IgD-negative memory B cell (primary cell): ENCODE data around the gene FXYD6. TPM values are rescaled to one million over a fixed set of nuclear protein-coding genes. Genes with fewer than 3 reads are reported as not detected.

Source experiments
- H3K27ac Mint-ChIP-seq, 3 donors: one replicate each; pipeline ENCODE4 v1.8.0; 2020 to 2022; ENCODE audit warnings: mild to moderate bottlenecking in 3 of 3, mixed read lengths in 3 of 3, moderate library complexity in 1 of 3
- H3K27me3 Mint-ChIP-seq: one replicate; pipeline ENCODE4 v1.8.0; 2021; ENCODE audit warnings: mixed read lengths
- H3K36me3 Mint-ChIP-seq: one replicate; pipeline ENCODE4 v1.8.0; 2020; ENCODE audit warnings: mild to moderate bottlenecking, mixed read lengths
- H3K4me1 Mint-ChIP-seq, 3 donors: one replicate each; pipeline ENCODE4 v1.8.0; 2020 to 2022; ENCODE audit warnings: mixed read lengths in 3 of 3, mild to moderate bottlenecking in 1 of 3
- H3K4me3 Mint-ChIP-seq, 4 donors: one replicate each; pipeline ENCODE4 v1.8.0; 2020 to 2022; ENCODE audit warnings: mild to moderate bottlenecking in 4 of 4, mixed read lengths in 4 of 4, moderate library complexity in 3 of 4
- H3K9me3 Mint-ChIP-seq, 3 donors: one replicate each; pipeline ENCODE4 v1.8.0; 2020 to 2021; ENCODE audit warnings: mixed read lengths in 3 of 3, mild to moderate bottlenecking in 1 of 3
- polyA plus RNA-seq: library from polyadenylated mRNA; unstranded; fragments of 300-500 nt; fragmentation: Illumina TruSeq; gene quantifications from one replicate; pipeline ENCODE4 v1.2.3, GENCODE V29; 2021

FXYD6 gene
- polyA plus RNA-seq, 1 donor from 2014 or later, result not detected

DNA sequence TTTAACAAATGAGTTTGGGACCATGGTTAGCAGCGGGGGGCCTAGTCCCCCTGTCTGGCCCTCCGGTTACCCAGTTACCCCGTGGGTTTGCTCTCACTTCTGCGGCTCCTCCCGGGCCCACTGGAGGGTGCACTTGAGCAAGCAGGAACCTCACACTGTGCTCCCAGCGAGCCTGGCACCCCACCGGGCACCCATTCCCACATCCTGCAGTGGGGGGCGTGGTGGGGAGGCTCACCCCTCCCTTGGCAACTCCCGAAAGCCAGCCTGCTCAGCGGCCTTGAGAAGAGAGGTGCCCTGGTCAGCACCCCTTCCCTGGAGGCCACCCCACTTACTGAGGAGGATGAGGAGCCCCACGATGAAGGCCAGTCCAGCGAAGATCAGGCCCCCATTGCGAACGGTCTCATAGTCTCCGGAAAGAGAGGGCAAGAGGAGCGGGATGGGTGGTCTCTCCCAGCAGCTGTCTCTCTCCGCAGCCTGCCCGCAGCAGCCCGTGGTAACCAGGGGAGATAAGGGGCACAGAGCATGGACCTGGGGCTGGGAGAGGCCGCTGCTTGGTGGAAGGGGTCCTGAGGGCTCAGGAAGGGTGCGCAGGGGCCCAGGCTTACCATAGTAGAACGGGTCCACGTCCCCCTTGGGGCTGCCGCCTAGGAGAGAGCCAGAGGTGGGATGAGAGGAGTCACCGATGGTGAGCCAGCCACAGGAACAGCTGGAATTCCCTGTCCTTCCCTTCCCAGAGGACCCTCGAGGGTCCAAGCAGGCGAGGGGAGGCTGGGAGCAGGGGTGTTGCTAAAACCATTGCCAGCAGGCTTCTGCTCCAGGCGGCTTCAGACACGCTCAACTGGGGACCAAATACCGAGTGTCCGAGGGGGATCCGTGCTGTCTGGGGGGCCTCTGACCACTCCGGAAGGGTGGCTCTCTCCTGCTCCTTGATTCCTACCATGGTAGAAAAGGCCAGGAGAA lies 54.1 kb downstream of the FXYD6 start:
- no peak overlapping the region for H3K27ac Mint-ChIP-seq
- no peak overlapping the region for H3K4me3 Mint-ChIP-seq
- H3K27me3 Mint-ChIP-seq, result peaks cover 9% of the 10 kb centered on the region
- no peaks in the 10 kb centered on the region for H3K9me3 Mint-ChIP-seq
- H3K36me3 Mint-ChIP-seq, result no peaks in the 10 kb centered on the region
- H3K4me1 Mint-ChIP-seq, result peaks cover 5 to 12% (median 7%) of the 10 kb centered on the region in 3 donors

DNA sequence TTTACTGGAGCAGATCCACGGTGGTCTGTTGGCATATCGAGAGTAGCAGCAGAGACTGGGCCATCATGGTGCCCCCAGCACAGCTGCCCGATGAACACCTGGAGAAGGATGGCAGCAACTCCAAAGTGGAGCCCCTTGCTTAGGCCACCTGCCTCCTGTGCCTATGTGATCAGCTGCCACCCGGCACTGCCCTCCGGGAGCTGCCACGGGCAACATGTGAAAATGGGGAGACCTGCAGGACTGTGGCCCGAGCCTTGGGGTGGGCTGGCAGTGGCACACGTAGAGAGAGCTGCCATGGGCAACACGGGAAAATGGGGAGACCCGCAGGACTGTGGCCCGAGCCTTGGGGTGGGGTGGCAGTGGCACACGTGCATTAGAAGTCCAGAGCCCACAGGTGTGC lies 55.0 kb downstream of the FXYD6 start:
- Mint-ChIP-seq H3K27me3 (peaks cover 9% of the 10 kb centered on the region), H3K9me3 (no peaks in the 10 kb centered on the region), H3K36me3 (no peaks in the 10 kb centered on the region), H3K27ac (no peak overlapping the region), H3K4me1 (peaks cover 10 to 14% (median 11%) of the 10 kb centered on the region in 3 donors), H3K4me3 (no peak overlapping the region)

DNA sequence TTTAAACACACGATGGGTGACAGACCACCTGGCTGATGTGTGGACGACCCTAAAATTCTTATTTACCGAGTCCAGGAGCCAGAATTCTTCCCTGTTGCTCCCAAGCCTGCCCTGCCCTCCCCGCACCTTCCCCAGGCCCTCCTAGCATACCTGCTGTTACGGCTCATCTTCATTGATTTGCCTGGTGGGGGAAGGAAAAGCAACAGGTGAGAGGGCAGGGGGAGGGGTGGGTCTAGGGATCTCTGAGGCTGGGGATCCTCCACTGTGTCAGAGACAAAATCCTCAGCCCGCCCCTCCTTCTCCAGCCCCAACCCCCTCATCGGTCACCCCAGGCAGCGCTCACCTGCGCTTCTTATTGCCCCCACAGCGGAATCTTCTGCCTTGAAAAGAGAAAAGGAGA lies 55.9 kb downstream of the FXYD6 start:
- H3K27me3 Mint-ChIP-seq, result peaks cover 7% of the 10 kb centered on the region
- no peaks in the 10 kb centered on the region for H3K36me3 Mint-ChIP-seq
- H3K27ac Mint-ChIP-seq, result no peak overlapping the region
- no peak overlapping the region for H3K4me3 Mint-ChIP-seq
- peaks cover 18 to 20% (median 19%) of the 10 kb centered on the region in 3 donors for H3K4me1 Mint-ChIP-seq
- no peaks in the 10 kb centered on the region for H3K9me3 Mint-ChIP-seq

DNA sequence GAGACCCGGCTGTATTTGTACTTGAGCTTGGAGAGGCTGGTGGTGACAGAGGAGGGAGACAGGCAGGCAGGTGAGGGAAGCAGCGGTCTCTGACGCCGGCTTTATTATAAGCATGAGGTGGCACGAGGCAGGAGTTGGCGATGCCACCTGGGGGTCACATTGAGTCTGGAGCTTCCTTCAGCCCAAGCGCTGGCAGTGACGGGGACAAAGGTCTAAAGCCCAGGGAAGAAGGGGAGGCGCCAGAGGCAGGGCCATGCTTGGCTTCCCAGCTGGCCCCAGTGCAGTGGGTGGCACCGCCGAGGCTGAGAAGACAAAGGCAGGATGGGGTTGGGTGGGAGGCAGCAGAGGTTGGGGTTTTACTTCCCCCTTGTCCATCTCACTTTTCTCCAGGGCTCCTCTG lies 56.4 kb downstream of the FXYD6 start:
- Mint-ChIP-seq H3K36me3 (no peaks in the 10 kb centered on the region), H3K27me3 (peaks cover 7% of the 10 kb centered on the region), H3K9me3 (no peaks in the 10 kb centered on the region), H3K4me3 (no peak overlapping the region), H3K27ac (peak overlapping the region in 1 of 3 donors; percentile 70), H3K4me1 (peaks cover 22 to 24% (median 23%) of the 10 kb centered on the region in 3 donors)

DNA sequence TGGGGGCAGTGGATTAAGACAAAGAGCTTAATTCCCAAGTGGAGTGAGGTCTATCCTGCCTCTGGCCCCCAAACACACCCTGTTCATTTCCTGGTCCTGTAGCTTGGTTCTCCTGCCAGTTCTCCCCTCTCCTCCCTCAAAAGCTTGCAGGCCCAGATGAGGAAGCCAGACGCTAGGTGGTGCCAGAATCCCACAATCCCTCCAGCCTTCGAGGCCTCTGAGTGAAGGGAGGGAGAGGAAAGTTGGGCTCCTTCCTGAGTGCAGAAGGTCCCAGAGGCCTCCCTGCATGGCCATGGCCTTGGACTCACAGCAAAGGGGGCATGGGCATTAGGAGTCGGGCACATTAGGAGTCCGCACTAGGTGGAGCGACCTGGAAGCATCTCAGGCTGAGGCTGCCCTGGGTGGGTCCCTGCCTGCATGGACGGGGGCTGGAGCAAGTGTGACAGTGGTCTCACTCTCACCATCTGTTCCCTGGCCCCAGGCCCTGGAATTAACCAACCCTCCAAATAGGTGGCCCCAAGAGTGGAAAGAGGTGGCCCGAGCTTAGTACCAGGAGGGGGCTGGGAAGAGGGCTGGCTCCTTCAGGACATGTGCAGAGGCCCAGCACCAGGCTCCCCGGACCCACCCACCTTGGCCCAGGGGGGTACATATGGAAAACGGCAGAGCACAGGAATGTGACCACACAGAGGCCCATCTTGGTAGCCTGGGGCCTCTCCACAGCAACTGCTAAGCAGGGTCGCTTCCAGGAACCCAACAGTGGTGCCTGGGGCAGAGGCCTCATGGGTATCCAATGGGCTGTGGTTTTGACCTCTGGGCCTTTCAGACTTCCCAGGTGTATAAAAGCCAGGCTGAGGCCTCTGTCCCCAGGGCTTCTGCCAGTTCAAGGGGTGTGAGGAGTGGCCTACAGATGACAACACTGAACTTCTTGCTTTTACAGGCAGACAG lies 57.1 kb downstream of the FXYD6 start:
- Mint-ChIP-seq H3K36me3 (no peaks in the 10 kb centered on the region), H3K4me3 (no peak overlapping the region), H3K27ac (peak overlapping the region in 2 of 3 donors; percentile 17 to 70), H3K27me3 (peaks cover 6% of the 10 kb centered on the region), H3K4me1 (peaks cover 29 to 31% (median 29%) of the 10 kb centered on the region in 3 donors), H3K9me3 (no peaks in the 10 kb centered on the region)

DNA sequence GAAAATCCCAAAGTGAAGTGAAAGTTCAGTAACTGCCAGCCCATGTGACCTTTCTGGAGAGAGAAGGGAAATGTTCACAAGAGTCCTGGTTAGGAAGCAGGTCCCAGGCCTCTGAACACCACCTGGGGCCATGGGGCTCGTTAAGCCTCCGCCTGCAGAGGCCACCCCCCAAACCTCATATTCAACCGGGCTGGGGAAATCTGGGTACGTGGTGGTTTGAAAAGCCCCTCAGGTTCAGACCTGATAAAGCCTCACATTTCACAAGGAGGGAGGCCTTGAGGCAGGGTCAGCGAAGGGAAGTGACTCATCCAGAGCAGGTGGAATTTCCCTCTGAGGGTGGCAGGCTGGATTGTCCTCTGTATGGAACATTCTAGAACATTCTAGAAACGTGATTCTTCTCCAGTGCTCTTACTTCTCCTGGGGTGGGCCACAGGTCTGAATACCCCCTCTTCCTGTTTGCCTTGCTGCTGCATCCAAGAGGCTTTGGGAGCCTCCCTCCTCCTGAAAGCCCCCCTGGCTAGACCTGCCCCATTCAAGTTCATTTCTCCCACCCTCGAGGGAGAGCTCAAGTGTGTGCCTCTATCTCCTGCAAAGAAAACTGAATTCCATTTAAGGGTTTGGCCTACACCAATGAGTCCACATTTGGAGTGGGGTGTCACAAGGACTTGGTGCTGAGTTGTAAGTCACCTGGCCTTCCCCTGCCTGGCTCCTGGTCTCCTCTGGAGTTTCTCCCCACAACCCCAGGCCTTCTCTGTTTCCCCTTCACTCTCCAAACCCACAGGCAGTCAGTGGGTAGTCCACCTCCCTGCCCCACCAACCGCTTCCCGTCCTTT lies 58.2 kb downstream of the FXYD6 start:
- Mint-ChIP-seq H3K36me3 (no peaks in the 10 kb centered on the region), H3K4me3 (peak overlapping the region in 2 of 4 donors; percentile 70 to 90), H3K27ac (peak overlapping the region in 2 of 3 donors; percentile 78 to 98), H3K27me3 (peaks cover 3% of the 10 kb centered on the region), H3K9me3 (no peaks in the 10 kb centered on the region), H3K4me1 (peaks cover 30 to 33% (median 32%) of the 10 kb centered on the region in 3 donors)

DNA sequence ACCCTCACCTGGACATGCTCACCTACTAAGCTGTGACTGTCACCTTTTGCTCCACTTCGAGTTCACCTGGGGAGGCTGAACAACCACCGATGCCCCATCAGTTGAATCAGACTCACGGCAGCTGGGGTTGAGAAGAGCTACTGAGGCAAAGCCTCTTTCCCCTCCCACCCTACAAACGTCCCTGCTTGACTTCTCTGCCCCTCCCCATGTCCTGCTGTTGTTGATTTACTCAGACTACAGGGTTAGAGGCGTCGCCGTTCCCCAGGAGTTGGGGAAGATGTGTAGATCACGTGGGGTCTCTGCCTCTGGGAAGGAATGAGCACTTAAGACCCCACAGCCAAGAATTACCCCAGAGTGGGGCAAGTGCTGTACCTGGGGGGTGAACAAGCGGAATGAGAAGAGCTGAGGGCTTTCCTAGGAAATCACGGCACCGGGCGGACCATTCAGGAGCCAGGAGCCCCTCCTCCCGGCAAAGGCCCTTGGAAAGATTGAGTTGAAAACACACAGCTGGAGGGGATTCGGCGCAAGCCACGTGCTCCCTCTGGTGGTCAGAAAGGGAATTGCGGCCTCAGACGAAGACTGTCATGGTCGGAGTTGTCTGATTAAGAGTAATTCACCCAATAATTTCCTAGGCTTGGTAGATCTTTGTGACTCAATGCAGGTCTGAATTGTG lies 59.0 kb downstream of the FXYD6 start:
- no peaks in the 10 kb centered on the region for H3K36me3 Mint-ChIP-seq
- H3K4me3 Mint-ChIP-seq, result peak overlapping the region in 2 of 4 donors; percentile 70 to 90
- peaks cover 3% of the 10 kb centered on the region for H3K27me3 Mint-ChIP-seq
- peak overlapping the region; percentile 78 to 98 (median 95) for H3K27ac Mint-ChIP-seq
- H3K4me1 Mint-ChIP-seq, result peaks cover 28 to 33% (median 30%) of the 10 kb centered on the region in 3 donors
- H3K9me3 Mint-ChIP-seq, result no peaks in the 10 kb centered on the region

DNA sequence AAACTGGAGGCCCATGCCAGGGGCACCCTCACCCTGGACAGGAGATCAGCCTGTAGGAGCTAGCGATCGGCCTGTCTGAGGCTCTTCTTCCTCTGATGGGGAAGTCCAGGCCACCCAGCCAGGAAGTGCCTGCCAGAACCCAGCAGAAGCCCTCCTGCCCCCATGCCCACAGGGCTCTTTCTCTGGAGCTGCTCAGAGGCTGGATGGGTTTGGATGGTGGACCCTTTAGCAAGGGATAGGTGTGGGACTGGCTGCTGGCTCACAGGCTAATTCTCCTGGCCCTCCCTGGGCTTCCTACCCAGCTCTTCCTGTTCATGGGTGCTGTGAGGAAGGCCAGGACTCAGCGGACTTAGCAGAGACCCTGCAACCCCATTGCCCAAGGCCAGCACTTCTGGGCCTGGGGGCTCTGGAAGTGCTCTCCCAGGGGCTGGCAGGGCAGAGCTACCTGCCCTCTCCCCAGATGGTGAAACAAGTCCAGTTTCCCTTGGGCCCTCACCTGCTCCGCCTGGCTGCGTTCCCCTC lies 59.6 kb downstream of the FXYD6 start:
- Mint-ChIP-seq H3K27me3 (peaks cover 3% of the 10 kb centered on the region), H3K27ac (peak overlapping the region; percentile 95 to 98 (median 97)), H3K9me3 (no peaks in the 10 kb centered on the region), H3K4me3 (peak overlapping the region in 2 of 4 donors; percentile 72 to 90), H3K36me3 (no peaks in the 10 kb centered on the region), H3K4me1 (peaks cover 28 to 33% (median 30%) of the 10 kb centered on the region in 3 donors)

DNA sequence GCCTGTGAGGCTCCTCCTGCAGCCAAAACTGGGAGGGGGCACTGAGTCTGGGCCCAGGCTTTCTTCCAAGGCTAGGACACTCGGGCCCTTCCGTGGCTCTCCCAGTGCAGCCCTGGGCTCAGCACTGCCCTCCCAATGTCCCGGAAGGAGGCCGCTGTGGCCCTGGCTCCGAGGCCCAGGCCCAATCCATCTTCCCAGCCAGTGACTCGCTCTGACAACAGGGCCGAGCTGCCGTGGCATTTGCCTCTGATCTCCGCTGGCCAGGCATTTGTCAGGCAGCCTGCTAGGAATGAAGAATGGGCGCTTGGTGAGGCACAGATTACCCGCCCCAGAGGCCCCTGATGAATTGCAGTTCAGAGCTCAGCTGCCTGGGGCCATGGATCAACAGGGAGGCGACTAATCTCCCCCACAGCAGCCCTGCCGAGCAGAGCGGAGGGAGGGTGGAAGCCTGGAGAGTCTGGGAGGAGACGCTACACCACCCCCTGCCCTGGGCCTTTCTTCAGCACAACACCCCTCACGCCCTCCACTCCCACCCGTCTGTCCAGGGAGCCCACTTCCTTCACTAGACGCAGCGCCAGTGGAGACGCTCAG lies 60.2 kb downstream of the FXYD6 start:
- H3K4me1 Mint-ChIP-seq, result peaks cover 28 to 33% (median 30%) of the 10 kb centered on the region in 3 donors
- H3K27ac Mint-ChIP-seq, result peak overlapping the region; percentile 97 to 99 (median 98)
- peaks cover 1% of the 10 kb centered on the region for H3K27me3 Mint-ChIP-seq
- H3K9me3 Mint-ChIP-seq, result no peaks in the 10 kb centered on the region
- H3K4me3 Mint-ChIP-seq, result peak overlapping the region in 3 of 4 donors; percentile 30 to 90 (median 72)
- H3K36me3 Mint-ChIP-seq, result no peaks in the 10 kb centered on the region

DNA sequence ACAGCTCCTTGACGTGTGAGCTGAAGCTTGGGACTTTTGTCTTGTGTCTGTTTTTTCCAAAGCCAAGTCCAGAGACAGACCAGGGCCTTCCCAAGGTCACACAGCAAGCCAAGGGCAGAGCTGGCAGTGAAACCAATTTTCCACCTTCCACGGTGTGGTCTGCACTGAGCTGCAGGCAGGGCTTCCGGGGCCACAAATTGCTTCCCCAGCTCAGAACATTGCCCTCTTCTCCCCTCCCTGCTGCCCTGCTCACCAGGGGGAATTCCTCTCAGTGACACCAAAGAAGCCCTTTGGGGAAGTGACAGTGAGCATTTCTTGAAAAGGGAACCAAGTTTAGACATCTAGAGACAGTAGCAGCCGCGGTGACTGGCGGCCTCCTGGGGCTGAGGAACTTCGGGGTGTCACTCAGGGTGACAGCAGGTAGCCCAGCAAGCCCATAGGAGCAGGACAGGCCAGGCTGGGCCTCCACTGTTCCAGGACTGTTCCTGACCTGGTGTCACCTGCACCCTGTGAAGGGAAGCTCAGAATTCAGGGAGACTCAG lies 61.1 kb downstream of the FXYD6 start:
- H3K36me3 Mint-ChIP-seq, result no peaks in the 10 kb centered on the region
- H3K4me3 Mint-ChIP-seq, result peak overlapping the region; percentile 70 to 92 (median 86)
- H3K4me1 Mint-ChIP-seq, result peaks cover 28 to 33% (median 30%) of the 10 kb centered on the region in 3 donors
- H3K27ac Mint-ChIP-seq, result peak overlapping the region; percentile 97 to 99 (median 98)
- peaks cover 1% of the 10 kb centered on the region for H3K27me3 Mint-ChIP-seq
- H3K9me3 Mint-ChIP-seq, result no peaks in the 10 kb centered on the region

DNA sequence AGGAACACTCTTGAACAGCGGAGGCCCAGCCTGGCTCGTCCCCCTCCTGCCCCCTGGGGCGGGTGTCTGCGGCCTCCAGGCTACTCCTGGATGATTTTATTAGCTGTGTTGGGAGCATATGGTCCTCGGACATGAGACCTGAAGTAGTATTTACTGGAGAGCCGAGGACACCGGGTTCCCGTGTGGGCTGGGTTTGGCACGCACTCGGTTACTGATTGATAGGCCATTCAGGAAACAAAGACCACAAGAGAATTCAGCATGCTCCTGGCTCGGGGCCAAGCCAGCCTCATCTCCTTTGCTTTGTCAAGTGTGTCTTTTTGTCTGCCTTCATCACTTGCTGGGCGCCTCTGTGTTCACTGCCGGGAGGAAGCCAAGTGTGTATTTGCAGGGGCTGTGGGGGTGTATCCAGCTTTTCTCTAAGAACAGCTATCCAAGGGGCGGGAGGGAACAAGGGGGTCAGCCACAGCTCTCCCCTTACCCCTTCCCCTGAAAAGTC lies 61.6 kb downstream of the FXYD6 start:
- peaks cover 1% of the 10 kb centered on the region for H3K27me3 Mint-ChIP-seq
- H3K4me3 Mint-ChIP-seq, result peak overlapping the region; percentile 70 to 92 (median 86)
- H3K9me3 Mint-ChIP-seq, result no peaks in the 10 kb centered on the region
- H3K4me1 Mint-ChIP-seq, result peaks cover 28 to 34% (median 30%) of the 10 kb centered on the region in 3 donors
- peak overlapping the region; percentile 97 to 99 (median 98) for H3K27ac Mint-ChIP-seq
- H3K36me3 Mint-ChIP-seq, result no peaks in the 10 kb centered on the region

DNA sequence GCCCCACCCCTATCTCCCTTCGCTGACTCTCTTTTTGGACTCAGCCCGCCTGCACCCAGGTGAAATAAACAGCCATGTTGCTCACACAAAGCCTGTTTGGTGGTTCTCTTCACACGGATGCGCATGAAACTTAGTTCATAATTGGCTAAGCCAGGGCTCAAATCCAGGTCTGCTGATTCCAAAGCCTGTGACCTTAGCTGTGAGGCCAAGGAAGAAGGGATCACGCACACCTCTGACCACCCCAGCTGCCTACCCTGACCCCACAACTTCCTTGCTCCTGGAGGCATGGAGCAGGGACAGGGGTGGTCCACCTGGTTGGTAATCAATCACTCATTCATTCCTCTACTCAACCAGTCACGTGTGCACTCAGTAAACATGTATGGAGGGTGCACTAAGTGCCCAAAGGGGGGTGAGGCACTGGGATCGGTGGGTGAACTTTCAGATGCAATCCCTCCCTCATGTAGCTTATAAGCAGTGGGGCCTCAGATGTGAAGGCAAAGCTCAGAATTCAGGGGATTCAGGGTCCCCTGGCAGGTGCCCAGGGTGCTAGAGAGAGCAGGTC lies 62.2 kb downstream of the FXYD6 start:
- peak overlapping the region; percentile 97 to 99 (median 98) for H3K27ac Mint-ChIP-seq
- H3K27me3 Mint-ChIP-seq, result peaks cover 1% of the 10 kb centered on the region
- H3K4me3 Mint-ChIP-seq, result peak overlapping the region in 2 of 4 donors; percentile 79 to 92
- H3K9me3 Mint-ChIP-seq, result no peaks in the 10 kb centered on the region
- no peaks in the 10 kb centered on the region for H3K36me3 Mint-ChIP-seq
- H3K4me1 Mint-ChIP-seq, result peaks cover 28 to 36% (median 30%) of the 10 kb centered on the region in 3 donors
